Gastroesophageal sphincter (tissue), 3 donors: ENCODE data around the gene ZNF333.

ENCODE experiments used
- EP300 ChIP-seq: sonication (generic); formaldehyde crosslinking; IDR thresholded peaks from one replicate; pipeline ENCODE4 v1.6.1; 2017; ENCODE audit warnings: antibody characterized with exemption, mild to moderate bottlenecking
- POLR2A ChIP-seq, 2 donors: fragments of 450-650 bp; IDR thresholded peaks; one replicate each; pipeline ENCODE4 v1.6.1; 2017; ENCODE audit warnings: antibody characterized with exemption in 2 of 2, mild to moderate bottlenecking in 2 of 2, moderate library complexity in 1 of 2
- POLR2AphosphoS5 ChIP-seq: sonication (generic); formaldehyde crosslinking; IDR thresholded peaks from one replicate; pipeline ENCODE4 v1.6.1; 2017; ENCODE audit warnings: antibody characterized with exemption
- TF ChIP-seq, protein P1 (sequence below), 4 experiments: fragments of 200-600 bp in 2 of 4; fragments of 450-650 bp in 2 of 4; sonication (generic) in 1 of 4; IDR thresholded peaks; one replicate each; pipeline ENCODE4 v1.5.1; 2017 to 2019; ENCODE audit warnings: antibody characterized with exemption in 4 of 4, mild to moderate bottlenecking in 2 of 4, moderate library complexity in 2 of 4

DNA sequence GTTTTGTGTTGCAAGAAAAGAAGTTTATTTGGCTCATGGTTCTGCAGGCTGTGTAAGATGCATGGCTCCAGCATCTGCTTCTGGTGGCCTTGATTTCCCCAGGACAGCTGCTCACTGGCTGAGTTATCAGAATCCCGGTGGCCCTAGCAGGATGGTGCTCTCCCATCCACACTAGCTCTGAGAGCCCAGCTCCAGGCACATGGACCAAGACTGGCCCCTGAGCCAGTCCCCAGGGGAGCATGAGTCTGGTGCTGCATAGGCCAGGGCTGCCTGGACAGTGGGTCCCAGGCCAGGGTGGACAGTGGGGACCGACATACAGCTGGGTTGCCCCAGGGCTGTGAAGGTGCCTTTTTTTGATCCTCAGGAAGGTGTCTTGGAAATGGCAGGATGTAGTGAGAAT, 78.2 kb downstream of the ZNF333 start:
- TF ChIP-seq, protein P1, sequence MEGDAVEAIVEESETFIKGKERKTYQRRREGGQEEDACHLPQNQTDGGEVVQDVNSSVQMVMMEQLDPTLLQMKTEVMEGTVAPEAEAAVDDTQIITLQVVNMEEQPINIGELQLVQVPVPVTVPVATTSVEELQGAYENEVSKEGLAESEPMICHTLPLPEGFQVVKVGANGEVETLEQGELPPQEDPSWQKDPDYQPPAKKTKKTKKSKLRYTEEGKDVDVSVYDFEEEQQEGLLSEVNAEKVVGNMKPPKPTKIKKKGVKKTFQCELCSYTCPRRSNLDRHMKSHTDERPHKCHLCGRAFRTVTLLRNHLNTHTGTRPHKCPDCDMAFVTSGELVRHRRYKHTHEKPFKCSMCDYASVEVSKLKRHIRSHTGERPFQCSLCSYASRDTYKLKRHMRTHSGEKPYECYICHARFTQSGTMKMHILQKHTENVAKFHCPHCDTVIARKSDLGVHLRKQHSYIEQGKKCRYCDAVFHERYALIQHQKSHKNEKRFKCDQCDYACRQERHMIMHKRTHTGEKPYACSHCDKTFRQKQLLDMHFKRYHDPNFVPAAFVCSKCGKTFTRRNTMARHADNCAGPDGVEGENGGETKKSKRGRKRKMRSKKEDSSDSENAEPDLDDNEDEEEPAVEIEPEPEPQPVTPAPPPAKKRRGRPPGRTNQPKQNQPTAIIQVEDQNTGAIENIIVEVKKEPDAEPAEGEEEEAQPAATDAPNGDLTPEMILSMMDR (IDR thresholded peaks at IDR 0.05): no peak
- TF ChIP-seq POLR2A (IDR thresholded peaks at IDR 0.05) (no peak), POLR2AphosphoS5 (no peak), EP300 (no peak)
